ENCODE measurements around the gene ANGPTL7.

Gene ANGPTL7

DNA sequence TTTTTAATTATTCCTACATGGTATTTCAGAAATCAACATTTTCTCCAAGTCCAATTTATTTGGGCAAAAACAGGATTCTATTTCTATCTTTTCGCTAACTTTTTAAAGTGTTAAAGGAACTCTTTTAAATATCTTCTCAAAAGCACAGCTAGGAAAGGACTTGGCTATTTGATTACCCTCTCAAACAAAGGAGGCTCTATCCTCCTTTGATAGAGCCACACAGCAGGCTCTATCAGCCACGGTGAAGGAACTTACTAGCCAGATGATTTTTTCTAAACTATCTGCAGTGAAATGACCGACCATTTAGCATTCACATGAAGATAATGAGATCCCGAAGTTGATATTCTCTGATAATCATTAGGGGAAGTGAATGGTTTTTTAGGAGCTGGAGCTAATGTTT, 9.1 kb downstream of the ANGPTL7 start:
- DNase-seq: no peak
- intact Hi-C loops (cut with DNase I): no loop called here

DNA sequence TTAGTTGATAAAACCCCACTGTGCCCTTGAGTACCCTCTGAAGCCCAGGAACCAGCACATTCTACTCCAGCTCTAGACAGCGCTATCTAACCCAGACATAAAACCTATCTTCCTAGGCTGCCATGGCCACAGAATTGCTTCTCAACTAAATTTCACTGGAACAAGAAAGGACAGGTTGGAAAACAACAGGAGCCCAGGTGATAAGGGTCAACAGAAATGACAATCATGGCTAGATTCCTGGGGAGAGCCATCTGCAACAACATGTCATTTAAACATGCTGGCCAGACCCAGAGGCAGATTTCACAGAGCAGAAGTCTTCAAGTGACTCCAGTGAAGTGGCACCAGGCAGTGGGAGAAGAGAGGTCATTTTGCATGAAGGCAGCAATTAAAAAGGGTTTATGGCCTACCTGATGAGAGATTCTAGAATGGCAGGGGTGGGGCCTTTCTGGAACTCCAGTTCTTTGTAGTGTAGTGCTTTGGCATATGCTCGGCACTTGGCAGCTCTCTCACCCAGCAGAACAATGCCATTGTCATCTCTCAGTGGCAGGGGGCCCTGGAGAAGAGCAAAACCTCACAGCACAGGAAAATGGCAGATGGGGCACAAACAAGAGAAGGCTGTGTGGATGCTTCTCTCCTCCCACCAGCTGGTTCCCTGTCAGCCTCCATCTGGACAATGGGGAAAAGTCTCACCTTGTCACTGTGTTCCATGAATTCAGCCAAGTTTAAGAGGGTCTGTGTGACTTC, 9.9 kb downstream of the ANGPTL7 start:
- peak in 6 of 10 donors; percentile 36 to 90 (median 56) for DNase-seq
- intact Hi-C loops (cut with DNase I): no loop called here

DNA sequence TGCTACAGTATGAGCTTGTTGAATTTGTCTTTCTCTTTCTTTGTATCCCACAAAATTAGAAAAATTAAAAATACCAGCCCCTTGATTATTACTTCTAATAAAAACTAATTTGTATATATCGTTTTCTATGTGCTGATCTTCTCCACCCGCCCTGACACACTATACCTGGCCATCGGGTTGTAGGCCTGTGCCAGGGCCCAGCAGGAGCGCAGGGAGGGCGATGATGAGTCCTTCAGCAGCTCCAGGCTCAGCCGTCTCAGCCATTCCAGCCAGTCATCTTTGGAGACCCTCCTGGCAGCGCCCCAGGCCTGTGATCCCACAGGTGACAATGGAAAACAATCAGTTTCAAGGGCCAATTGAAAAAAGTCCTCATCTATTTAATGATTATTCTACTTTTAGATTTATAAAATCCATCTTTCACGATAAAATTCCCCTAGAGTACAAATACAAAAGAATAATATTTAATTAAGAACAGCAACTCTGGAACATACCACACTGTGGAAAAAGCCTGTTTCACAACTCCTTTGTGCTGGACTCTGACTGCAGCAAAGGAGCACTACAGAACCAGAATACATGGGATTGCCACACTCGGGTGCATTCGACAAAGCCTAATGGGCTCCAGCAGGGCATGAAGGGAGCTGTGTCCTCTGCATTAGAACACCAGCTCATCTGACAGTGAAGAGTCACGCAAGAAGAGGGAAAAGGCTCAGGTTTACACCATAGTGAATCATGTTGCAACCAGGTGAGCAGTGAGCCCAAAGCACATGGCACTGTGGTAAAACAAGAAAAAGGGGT, 15.4 kb downstream of the ANGPTL7 start:
- intact Hi-C loops (cut with DNase I): no loop called here
- no peak for DNase-seq

DNA sequence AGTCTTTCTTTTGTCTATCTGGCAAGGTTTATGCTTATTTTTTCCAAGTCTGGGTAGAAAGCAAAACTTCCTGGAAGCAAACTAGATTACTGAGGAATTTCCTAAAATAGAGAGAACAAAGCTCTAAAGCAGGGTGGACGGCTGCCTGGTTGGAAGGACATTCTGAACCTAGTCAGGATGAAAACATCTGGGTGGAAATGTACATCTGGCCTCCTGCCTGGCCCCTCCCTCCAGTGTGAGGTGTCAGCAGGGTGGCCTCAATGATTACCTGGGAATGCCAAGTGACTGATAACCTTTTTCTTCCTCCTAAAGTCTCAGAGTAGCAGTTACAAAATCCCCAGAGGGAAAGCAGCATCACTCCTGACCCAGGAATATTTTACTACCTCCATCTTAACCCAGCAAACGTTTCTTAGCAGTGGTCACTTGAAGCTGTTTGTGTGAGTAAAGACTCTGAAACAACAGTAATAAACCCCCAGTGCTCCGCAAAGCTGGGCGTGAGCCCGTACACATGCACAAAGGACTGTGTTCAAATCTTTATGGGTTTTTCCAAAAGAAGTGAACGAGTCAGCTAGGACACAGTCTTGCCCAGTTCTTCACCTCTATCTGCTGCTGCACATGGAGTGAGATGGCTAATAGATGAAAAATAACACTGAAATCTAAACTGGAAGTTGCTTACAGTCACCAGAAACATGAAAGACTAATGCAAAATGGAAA, 18.9 kb downstream of the ANGPTL7 start:
- intact Hi-C loops (cut with DNase I): no loop called here
- no peak for DNase-seq

DNA sequence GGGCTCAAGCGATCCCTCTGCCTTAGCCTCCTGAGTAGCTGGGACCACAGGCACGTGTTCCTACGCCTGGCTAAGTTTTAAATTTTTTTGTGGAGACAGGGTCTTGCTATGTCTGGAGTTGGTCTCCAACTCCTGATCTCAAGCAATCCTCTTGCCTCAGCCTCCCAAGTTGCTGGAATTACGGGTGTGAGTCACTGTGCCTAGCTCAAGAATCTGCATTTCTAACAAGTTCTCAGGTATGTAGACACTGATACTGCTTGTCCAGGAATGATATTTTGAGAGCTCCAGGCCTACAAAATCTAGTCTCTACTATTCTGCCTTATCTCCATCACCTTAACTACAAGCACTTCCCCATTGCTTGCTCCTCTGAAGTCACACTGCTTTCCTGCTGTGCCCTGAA, 22.3 kb downstream of the ANGPTL7 start:
- intact Hi-C loops (cut with DNase I): loop anchor here (10.0 kb wide), 1 partner anchor 117 kb away; the partner anchor contains the start of gene EXOSC10
- DNase-seq: no peak

DNA sequence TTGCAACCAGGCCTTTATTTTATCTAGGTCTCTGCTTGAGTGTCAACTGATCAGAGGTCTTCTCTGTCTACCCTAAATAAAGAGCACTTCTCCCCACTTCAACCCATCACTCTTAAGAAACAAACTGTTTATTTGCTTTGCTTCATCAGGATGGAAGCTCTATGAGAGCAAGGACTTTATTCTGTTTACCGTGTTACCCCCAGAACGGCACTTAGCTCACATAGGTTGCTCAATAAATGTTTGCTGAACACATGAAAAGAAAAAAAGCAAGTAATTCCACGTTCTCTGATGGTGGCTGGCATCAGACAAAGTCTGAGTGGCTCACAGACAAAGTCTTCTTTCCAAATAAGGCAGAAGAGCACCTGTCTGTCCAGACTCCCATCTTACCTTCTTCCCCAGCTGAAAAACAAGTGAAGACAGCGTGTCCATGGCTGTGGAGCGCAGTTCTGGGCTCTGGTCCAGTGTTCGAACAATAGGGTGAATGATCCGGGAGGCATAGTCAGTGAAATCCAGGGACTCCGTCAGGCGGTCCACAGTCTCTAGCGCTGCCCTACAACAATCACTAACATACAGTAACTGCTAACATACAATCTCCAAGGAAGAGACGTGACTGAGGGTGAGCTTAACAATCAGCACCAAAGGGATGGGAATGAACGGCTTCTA, 22.9 kb downstream of the ANGPTL7 start:
- intact Hi-C loops (cut with DNase I): loop anchor here (10.0 kb wide), 1 partner anchor 117 kb away; the partner anchor contains the start of gene EXOSC10
- DNase-seq: peak in 7 of 10 donors; percentile 35 to 93 (median 66)

DNA sequence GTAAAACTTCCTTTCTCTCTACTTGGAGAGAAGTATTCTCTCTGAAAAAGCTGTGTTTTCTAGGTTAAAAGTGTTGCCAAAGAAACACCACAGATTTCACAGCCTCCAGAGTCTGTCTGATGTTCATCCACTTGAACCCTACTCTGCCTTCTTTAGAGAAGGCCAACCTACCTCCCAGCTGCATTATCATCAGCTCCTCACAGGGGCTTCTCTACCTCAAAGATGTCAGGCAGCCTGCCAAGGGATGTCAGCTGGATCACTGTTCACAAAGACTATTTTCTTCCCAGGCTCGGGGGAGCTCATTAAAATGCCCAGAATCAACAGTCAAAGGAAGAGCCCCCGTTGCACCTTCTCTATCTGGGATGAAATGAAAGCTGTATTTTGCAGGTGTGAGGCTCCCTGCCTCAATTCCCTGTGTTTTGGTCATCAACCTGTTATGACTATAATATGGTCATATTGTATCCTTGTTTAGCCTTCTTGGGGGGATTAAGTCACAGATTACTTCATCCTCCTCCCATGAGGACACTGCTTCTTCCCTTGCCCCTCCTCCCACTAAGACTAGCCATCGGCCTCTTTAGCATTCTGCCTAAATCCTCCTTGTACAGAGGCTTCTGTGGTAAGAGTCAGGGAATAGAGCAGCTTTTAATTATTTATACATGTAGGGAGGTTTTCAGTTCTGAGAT, 25.7 kb downstream of the ANGPTL7 start:
- intact Hi-C loops (cut with DNase I): loop anchor here (10.0 kb wide), 1 partner anchor 120 kb away; the partner anchor contains the start of gene EXOSC10
- DNase-seq: no peak

DNA sequence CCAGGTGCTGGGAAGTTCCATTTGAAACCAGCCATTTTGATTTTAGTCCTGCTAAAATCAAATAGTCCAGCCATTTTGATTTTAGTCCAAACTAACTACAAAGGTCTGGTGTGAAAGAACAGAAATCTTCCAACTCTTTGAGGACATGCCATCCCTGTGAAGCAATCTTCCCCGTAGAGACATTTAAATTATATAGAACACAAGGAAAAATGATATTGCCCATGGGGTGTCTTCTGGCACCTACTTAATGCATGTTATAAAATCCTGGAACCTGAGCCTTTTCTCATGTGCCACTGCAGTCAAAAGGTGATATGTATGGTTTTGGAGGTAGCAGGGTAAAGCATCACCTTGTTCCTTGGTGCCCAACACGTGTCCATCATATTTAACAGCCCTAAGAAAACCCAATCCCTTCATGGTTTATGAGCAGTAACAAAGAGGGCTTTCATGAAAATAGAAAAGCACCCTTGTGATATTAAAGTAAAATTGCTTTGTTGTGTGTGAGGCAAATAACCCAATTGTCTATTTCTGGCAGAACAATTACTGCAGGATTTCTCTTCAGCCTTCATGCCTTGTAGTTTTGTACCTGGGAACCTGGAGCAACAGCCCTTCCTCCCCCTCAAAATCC, 26.3 kb downstream of the ANGPTL7 start:
- DNase-seq: no peak
- intact Hi-C loops (cut with DNase I): loop anchor here (10.0 kb wide), 1 partner anchor 121 kb away; the partner anchor contains the start of gene EXOSC10

DNA sequence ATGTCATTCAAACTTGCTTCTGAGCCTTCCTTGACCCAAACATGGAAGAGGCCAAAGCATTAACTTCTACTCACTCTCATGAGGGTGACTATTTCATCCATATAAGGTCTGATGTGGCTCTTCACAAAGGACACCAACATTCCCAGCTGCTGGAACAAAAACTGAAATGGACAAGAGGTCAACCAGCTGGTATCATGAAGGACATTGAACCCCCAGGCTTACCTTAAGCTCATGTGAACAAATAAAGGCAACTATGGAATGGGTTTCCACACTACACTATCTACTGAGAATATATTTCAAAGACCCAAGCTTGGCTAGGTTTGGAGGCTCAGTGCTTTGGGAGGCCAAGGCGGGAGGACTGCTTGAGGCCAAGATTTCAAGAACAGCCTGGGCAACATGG, 26.9 kb downstream of the ANGPTL7 start:
- intact Hi-C loops (cut with DNase I): loop anchor here (10.0 kb wide), 1 partner anchor 121 kb away; the partner anchor contains the start of gene EXOSC10
- no peak for DNase-seq

DNA sequence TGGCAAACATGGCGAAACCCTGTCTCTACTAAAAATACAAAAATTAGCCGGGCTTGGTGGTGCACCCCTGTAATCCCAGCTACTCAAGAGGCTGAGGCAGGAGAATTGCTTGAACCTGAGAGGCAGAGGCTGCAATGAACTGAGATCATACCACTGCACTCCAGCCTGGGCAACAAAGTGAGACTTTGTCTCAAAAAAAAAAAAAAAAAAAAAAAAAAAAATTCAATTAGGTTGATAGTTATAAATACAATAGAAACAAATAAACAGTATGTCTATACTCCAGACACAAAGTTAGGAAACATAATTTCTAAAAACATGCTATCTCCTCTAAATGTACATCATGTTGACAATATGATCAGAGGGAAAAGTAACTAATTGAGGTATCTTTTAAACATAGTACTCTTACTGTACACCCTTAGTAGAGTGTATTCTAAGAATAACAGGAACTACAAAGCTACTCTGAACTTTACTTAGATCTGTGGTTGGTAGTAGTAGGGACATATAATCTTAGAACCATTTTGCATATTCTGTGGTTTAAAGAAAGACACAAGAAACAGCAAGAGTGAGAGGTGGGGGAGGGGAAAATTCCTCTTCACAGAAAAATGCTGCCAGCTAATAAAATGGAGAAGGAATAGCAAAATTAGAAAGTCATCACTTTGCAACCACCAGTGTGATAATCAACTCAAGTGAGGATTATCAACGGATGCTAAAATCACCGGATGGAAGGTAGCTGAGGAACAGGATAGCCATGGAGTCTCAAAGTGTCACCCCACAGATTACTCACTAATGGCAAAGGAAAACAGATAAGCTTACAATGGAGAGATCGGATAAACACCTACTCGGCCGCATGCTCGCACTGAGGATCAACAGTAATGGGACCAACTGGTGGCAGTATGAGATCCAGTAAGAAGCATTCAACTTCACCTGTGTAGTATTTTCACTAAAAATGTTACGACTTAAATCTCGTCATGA, 38.2 kb downstream of the ANGPTL7 start:
- intact Hi-C loops (cut with DNase I): no loop called here
- DNase-seq: no peak

DNA sequence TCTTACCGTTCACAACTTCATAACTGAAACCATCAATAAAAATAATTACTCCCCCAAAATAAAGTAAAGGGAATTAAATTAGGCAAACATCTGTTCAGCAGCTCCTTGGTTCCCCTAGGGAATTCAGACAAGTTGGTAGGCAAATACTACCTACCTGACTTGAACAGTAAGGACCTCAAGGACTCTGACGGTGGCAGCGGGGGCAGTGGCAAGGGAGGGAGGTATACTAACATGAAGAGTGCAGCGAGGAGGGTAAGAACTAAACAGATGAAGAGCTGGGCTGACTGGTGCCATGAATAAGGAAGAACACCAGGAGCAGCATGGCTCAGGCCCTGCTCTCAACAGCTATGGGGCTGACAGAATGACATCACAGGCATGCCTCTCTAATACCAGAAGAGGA, 40.0 kb downstream of the ANGPTL7 start:
- intact Hi-C loops (cut with DNase I): no loop called here
- no peak for DNase-seq

DNA sequence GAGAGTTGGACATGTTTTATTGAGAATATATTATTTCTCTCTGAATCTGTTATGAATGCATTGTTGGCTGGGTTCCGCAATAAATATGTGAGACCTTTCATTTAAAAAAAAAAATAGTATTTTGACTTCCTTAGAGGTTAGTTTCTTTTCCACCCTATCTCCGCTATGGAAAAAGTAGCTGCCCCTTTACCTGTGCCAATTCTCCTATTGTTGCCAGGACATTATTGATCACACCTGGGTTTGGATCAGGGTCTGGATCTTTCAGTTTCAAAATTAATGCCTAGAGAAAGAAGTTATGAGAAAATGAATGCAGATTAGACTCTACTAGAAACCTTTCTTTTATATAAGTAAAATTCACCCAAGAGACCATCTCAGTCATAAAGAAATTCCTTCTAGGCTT, 44.1 kb downstream of the ANGPTL7 start:
- DNase-seq: no peak
- intact Hi-C loops (cut with DNase I): no loop called here

DNA sequence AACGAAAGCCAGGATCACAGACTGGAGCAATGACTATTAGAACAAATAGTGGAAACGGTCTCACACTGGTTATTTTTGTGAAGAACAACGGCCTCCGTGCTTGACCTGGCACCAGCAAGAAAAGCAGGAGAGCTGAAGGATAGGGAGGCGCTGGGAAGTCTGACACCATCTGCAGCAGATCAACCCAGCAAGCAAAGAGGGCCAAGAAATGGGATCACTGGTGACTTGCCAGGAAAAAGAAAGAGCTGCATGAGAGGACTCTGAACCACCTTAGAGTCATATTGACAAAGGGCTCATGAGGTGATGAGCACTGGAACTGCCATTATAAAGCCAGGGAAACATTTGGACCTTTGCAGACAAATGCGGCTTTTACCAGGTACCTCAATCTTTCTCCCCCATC, 48.2 kb downstream of the ANGPTL7 start:
- no peak for DNase-seq
- intact Hi-C loops (cut with DNase I): no loop called here

DNA sequence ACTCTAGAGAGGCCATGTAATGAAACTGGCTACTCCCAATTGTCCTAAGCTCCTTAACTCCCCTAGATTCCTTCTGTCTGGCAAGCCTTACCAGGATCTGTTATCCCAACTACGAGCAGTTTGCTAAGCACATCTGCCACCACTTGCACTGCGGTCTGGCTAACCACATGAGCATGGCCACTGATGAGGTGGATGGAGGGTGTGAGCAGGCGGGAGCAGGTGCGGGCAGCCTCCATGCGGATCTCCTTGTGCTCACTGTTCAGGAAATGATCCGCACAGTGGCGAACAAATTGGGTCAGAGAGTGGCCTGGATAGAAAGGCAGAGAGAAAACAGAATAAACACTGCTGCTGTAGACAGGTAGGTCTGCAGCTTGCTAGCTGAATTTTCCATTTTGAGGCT, 49.2 kb downstream of the ANGPTL7 start:
- intact Hi-C loops (cut with DNase I): no loop called here
- peak in 1 of 10 donors; percentile 44 for DNase-seq

DNA sequence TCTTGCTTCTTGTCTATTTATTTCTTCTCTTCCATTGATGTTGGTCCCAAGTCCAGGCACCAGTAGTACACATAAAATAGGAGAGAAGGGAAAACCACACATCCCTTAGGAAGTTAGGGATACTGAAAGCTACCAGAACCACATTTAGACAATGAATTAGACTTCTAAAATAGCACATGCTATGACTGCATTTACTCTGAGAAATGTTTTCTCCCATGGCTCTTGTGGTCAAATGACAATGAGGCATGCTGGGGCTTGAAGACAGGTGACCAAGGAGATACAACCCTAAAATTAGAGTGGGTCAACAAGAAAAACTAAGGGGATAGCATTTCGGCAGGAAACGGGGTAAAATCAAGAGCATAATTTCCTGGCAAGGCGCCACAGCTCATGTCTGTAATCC, 56.1 kb downstream of the ANGPTL7 start:
- intact Hi-C loops (cut with DNase I): no loop called here
- DNase-seq: no peak
